Neural progenitor cell (in vitro differentiated cells): ENCODE measurements around the gene FBRSL1.

Experiments
- EZH2 ChIP-seq: fragments of 200-600 bp; sonication (generic); IDR thresholded peaks from 2 replicates; pipeline ENCODE4 v1.6.1; 2017; ENCODE audit warnings: antibody characterized with exemption, mild to moderate bottlenecking, moderate library complexity
- TF ChIP-seq, protein P1 (sequence below): fragments of 200-600 bp; sonication (generic); IDR thresholded peaks from 2 replicates; pipeline ENCODE4 v1.5.1; 2017; ENCODE audit warnings: antibody characterized with exemption, mild to moderate bottlenecking

DNA sequence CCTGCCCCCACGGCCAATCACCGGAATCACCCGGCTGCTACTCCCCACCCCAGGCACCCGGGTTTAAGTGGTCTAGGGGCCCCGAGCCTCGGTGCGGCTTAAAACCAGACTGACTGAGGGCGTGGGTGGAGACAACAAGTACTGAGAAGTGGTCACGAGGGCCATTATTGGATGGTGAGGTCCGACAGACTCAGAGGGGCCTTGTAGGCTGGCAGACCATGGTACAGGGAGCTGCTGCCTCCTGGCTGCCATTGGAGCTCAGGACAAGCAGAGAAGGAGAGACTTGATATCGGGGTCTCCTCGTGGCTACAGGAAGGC is 54.1 kb downstream of the FBRSL1 start:
- TF ChIP-seq EZH2: no peak
- TF ChIP-seq, protein P1, sequence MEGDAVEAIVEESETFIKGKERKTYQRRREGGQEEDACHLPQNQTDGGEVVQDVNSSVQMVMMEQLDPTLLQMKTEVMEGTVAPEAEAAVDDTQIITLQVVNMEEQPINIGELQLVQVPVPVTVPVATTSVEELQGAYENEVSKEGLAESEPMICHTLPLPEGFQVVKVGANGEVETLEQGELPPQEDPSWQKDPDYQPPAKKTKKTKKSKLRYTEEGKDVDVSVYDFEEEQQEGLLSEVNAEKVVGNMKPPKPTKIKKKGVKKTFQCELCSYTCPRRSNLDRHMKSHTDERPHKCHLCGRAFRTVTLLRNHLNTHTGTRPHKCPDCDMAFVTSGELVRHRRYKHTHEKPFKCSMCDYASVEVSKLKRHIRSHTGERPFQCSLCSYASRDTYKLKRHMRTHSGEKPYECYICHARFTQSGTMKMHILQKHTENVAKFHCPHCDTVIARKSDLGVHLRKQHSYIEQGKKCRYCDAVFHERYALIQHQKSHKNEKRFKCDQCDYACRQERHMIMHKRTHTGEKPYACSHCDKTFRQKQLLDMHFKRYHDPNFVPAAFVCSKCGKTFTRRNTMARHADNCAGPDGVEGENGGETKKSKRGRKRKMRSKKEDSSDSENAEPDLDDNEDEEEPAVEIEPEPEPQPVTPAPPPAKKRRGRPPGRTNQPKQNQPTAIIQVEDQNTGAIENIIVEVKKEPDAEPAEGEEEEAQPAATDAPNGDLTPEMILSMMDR: peak; percentile 24
